ENCODE measurements around the gene CACNA2D2. TPM values are rescaled to one million over a fixed set of nuclear protein-coding genes. Genes with fewer than 3 reads are reported as not detected.

The CACNA2D2 gene
- total and polyA plus RNA-seq, 3 donors from 2014 or later, result 15.9 to 19.3 (median 16.1) TPM

GRCh38 chr3:50533807-50534461 is 30.5 kb upstream of the CACNA2D2 start:
- Histone ChIP-seq H3K27me3 (no peaks in the 10 kb centered on the region), H3K27ac (no peak overlapping the region), H3K4me3 (no peak overlapping the region), H3K4me1 (no peaks in the 10 kb centered on the region), H3K36me3 (ENCODE audit: low read depth, missing control alignments) (no peaks in the 10 kb centered on the region), H3K9me3 (no peaks in the 10 kb centered on the region)
- intact Hi-C loops (cut with DNase I; ENCODE audit: low total_unique reads), result no loop called here
- TF ChIP-seq, protein P1, sequence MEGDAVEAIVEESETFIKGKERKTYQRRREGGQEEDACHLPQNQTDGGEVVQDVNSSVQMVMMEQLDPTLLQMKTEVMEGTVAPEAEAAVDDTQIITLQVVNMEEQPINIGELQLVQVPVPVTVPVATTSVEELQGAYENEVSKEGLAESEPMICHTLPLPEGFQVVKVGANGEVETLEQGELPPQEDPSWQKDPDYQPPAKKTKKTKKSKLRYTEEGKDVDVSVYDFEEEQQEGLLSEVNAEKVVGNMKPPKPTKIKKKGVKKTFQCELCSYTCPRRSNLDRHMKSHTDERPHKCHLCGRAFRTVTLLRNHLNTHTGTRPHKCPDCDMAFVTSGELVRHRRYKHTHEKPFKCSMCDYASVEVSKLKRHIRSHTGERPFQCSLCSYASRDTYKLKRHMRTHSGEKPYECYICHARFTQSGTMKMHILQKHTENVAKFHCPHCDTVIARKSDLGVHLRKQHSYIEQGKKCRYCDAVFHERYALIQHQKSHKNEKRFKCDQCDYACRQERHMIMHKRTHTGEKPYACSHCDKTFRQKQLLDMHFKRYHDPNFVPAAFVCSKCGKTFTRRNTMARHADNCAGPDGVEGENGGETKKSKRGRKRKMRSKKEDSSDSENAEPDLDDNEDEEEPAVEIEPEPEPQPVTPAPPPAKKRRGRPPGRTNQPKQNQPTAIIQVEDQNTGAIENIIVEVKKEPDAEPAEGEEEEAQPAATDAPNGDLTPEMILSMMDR (IDR thresholded peaks at IDR 0.05), result no peak
- no peak for TF ChIP-seq POLR2A (IDR thresholded peaks at IDR 0.05)
- 77 to 92% methylated on average over 9 of the region's 9 CpGs for WGBS, 2 donors
- DNase-seq, result no peak

- H3K27ac ChIP-seq, result no peak overlapping the region
- no peak for DNase-seq
- H3K36me3 ChIP-seq (ENCODE audit: low read depth, missing control alignments), result no peaks in the 10 kb centered on the region
- 84 to 90% methylated on average over 13 of the region's 13 CpGs for WGBS, 2 donors
- intact Hi-C loops (cut with DNase I; ENCODE audit: low total_unique reads), result no loop called here
- no peaks in the 10 kb centered on the region for H3K27me3 ChIP-seq
- no peaks in the 10 kb centered on the region for H3K9me3 ChIP-seq
- TF ChIP-seq, protein P1 (IDR thresholded peaks at IDR 0.05), result no peak
- no peak for TF ChIP-seq POLR2A (IDR thresholded peaks at IDR 0.05)
- no peak overlapping the region for H3K4me3 ChIP-seq
- H3K4me1 ChIP-seq, result no peaks in the 10 kb centered on the region
Observed at GRCh38 chr3:50533316-50533715, 29.9 kb upstream of the CACNA2D2 start.

GRCh38 chr3:50532062-50532705 is 28.8 kb upstream of the CACNA2D2 start:
- 81 to 88% methylated on average over 8 to 9 of the region's 9 CpGs for WGBS, 2 donors
- Histone ChIP-seq H3K27me3 (no peaks in the 10 kb centered on the region), H3K27ac (no peak overlapping the region), H3K9me3 (no peaks in the 10 kb centered on the region), H3K4me3 (no peak overlapping the region), H3K36me3 (ENCODE audit: low read depth, missing control alignments) (no peaks in the 10 kb centered on the region), H3K4me1 (no peaks in the 10 kb centered on the region)
- DNase-seq, result no peak
- TF ChIP-seq, protein P1 (IDR thresholded peaks at IDR 0.05), result no peak
- no peak for TF ChIP-seq POLR2A (IDR thresholded peaks at IDR 0.05)
- intact Hi-C loops (cut with DNase I; ENCODE audit: low total_unique reads), result no loop called here

DNA sequence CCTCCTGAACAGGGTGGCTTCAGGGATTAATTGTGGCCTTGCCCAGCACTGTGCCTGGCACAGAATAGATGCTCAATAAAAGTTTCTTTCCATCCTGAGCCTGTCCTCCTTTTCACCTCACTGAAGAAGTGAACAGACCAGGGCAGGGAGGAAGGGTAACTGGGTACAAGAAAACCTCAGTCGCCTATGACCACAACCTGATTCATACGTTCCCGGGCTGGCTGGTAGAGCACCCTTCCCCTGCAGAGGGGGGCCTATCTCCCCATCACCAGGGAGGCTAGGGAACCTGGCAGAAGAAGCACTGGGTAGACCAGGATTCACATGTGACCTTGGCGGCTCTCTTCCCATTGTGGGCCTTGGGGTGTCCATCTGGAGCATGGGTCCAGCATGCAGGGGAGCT is 27.8 kb upstream of the CACNA2D2 start:
- no peak for DNase-seq
- H3K27me3 ChIP-seq, result no peaks in the 10 kb centered on the region
- intact Hi-C loops (cut with DNase I; ENCODE audit: low total_unique reads), result no loop called here

More for the DNA sequence above, 27.8 kb upstream of the CACNA2D2 start:
- Histone ChIP-seq H3K36me3 (ENCODE audit: low read depth, missing control alignments) (no peaks in the 10 kb centered on the region), H3K27ac (no peak overlapping the region), H3K4me3 (no peak overlapping the region), H3K4me1 (no peaks in the 10 kb centered on the region), H3K9me3 (no peaks in the 10 kb centered on the region)
- TF ChIP-seq, protein P1 (IDR thresholded peaks at IDR 0.05), result no peak
- no peak for TF ChIP-seq POLR2A (IDR thresholded peaks at IDR 0.05)
- 79 to 88% methylated on average over 4 of the region's 4 CpGs for WGBS, 2 donors
